HG03066 (cell line): ENCODE results near the gene SHMT2.

ENCODE experiments used
- ATAC-seq: cut with Tn5 transposase; IDR thresholded peaks from one replicate; pipeline ENCODE4 v1.9.1; 2021; ENCODE audit warnings: low read depth; ENCODE audit not compliant: unreplicated experiment

The SHMT2 gene

DNA sequence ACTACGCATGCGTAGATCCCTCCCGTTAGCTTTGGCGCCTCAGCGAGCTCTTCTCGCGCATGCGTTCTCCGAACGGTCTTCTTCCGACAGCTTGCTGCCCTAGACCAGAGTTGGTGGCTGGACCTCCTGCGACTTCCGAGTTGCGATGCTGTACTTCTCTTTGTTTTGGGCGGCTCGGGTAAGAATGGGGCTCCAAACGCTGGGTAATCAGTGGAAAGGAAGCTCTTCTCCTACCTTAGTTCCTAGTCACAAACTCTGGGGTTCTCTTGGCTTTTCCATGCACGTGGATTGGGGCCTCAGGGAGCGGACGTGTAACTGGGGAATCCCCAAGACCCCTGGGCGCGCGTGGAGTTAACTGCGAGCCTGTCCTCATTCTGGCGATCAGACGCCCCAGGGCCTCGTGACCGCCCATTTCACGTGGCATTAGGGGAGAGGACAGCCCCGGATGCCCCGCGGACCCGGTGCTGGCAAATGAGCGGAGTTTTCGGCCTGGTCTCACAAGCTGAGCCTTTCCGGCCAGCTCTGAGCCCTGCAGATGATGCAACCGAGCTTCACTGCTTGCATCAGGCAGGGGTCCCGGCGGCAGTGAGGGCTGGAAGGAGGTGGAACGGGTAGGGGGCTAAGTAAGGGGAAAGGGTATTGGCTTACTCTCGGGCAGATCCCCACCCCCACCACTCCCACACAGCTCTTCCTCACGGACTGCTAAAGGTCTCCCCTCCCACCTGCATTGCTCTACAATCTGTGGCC lies at the start of gene SHMT2:
Gene SHMT2 (plus strand): TSS at position 78 of the 747 bp plus-strand sequence. CDS start 68 bp downstream, at position 146.
- ATAC-seq: peak; percentile 49

DNA sequence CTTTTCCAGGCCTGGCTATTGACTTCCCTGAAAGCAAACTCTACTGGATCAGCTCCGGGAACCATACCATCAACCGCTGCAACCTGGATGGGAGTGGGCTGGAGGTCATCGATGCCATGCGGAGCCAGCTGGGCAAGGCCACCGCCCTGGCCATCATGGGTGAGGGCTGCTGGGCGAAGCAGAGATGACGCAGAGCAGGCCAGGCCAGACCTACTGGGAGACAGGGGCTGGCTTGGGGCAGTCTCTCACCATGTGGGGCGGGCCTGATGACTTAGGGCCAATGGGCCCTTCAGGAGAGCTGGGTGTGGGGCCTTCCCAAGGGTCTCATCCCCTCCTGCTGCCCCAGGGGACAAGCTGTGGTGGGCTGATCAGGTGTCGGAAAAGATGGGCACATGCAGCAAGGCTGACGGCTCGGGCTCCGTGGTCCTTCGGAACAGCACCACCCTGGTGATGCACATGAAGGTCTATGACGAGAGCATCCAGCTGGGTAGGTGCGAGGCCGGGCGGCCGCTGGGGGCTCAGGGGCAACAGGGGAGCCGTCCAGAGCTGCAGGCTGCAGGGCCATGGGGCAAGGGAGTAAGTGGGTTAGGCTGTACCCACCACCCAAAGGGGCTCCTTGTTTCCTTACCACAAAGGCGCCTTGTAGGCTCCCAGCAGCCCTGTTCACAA lies 49.1 kb upstream of the SHMT2 start:
- ATAC-seq: no peak

DNA sequence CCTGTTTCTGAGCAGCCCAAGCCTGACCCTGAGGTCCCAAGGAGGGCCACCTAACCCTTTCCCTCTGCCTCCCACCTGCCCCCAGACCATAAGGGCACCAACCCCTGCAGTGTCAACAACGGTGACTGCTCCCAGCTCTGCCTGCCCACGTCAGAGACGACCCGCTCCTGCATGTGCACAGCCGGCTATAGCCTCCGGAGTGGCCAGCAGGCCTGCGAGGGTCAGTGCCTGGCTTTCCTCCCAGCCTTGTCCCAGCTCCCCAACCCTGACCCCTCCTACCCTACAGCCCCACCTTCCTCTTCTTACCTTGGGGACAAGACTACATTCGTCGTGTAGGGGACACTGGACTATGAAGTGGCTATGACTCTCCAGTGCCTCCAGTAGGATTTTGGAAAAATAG lies 48.4 kb upstream of the SHMT2 start:
- no peak for ATAC-seq

DNA sequence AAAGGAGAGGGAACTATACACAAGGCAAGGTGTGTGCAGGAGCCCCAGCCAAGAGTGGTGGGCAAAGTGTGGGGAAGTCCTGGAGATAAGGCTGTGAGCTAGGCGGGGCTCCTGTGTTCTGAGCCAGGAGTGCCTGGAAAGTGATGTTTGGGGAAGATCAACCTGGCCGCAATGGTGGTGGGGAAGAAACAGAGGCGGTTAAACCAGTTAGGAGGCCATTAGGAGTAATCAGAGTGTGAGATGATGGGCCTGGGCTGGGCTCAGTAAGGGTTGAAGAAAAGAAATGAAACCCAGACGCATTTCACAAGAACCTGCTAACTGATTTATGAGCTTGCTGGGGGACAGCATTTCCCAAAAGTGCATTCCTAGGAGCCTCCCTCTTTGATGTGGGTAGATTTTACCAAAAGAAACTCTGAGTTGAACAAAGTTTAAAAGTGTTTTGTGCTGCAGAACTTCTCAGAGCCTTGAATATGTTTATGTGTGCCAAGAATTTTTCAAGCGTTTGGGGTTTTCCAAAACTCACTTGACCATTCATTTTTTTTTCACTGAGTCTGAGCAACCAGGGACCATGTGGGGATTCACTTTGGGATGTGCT lies 47.9 kb upstream of the SHMT2 start:
- no peak for ATAC-seq

DNA sequence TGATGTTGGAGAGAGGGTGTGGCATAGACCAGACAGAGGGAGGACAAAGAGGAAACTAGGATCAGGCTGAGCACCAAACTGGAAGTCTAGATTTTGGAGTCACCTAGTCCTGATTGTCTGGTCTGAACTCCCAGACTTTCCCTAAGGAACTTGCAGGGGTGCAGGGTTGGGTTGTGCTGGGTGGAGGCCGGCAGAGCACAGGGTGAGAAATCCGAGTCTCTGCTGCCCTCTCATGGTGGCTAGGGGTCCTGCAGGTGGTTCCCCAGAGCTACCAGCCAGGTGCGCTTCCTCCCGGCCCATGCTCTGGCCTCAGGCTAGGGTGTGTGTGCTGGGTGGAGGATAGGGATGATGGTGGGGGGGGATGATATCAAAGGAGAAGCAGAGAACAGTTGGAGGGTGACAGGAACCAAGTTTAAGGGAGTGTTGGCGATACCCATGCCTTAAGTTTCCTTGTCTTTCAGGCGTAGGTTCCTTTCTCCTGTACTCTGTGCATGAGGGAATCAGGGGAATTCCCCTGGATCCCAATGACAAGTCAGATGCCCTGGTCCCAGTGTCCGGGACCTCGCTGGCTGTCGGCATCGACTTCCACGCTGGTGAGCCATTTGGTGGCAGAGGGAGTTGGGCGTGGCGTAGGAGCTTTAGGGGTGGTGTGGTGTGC lies 46.5 kb upstream of the SHMT2 start:
- peak; percentile 87 for ATAC-seq

DNA sequence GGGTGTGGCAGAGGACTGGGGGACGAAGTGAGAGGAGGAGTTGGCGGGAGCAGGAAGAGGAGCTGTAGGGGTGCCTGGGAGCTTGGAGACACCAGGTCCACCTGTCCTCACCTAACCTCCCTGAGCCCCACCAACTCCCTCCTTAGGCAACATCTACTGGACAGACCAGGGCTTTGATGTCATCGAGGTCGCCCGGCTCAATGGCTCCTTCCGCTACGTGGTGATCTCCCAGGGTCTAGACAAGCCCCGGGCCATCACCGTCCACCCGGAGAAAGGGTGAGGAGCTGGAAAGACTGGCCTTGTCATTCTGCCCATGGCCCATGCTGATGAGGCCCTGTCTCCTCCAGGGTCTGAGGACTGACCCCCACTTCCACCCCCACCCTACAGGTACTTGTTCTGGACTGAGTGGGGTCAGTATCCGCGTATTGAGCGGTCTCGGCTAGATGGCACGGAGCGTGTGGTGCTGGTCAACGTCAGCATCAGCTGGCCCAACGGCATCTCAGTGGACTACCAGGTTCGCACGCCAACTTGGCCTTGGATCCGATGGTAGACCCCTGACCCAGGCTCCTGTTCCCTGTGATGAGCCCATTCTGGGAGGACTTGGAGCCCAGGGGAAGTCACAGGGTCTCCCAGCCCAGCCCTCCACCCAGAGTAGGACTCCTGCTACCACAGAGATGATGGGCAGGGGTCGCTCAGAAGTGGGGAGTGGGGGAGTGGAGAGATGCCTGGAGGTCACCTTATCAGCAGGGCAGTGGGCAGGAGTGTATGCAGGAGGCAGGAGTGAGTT lies 45.4 kb upstream of the SHMT2 start:
- ATAC-seq: no peak

DNA sequence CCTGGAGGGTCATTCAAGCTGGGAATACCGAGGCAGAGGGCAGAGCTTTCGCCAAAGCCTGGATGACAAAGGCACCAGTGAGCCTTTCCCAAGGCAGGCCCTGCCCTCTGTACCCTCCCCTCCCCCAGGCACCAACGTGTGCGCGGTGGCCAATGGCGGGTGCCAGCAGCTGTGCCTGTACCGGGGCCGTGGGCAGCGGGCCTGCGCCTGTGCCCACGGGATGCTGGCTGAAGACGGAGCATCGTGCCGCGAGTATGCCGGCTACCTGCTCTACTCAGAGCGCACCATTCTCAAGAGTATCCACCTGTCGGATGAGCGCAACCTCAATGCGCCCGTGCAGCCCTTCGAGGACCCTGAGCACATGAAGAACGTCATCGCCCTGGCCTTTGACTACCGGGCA lies 44.1 kb upstream of the SHMT2 start:
- ATAC-seq: no peak

DNA sequence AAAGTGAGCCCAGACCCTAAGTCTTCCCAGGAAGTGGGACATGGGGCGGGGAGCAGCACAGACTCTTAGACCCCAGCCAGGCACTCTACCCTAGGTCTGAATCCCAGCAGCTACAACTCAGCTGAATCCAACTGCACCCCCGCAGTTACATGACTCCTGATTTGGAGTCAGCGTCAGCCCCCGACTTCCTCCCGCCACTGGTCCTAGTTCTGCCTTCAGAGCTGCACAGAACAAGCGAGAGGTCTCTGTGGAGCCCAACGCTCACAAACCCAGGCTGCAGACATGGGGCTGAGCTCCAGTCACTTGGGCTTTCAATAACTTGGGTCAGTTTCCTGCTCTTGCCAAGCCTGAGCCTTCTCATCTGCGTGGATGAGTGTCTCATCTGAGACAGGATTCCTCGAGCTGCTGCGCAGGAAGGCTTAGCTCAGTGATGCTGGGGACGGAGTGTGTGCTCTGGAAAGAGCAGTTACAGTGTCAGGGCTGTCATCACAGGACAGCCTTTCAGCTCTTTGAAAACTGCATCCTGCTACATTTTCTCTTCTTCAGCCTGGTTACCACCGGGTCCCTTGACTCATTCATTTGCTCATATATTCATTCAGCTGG lies 43.5 kb upstream of the SHMT2 start:
- ATAC-seq: no peak

DNA sequence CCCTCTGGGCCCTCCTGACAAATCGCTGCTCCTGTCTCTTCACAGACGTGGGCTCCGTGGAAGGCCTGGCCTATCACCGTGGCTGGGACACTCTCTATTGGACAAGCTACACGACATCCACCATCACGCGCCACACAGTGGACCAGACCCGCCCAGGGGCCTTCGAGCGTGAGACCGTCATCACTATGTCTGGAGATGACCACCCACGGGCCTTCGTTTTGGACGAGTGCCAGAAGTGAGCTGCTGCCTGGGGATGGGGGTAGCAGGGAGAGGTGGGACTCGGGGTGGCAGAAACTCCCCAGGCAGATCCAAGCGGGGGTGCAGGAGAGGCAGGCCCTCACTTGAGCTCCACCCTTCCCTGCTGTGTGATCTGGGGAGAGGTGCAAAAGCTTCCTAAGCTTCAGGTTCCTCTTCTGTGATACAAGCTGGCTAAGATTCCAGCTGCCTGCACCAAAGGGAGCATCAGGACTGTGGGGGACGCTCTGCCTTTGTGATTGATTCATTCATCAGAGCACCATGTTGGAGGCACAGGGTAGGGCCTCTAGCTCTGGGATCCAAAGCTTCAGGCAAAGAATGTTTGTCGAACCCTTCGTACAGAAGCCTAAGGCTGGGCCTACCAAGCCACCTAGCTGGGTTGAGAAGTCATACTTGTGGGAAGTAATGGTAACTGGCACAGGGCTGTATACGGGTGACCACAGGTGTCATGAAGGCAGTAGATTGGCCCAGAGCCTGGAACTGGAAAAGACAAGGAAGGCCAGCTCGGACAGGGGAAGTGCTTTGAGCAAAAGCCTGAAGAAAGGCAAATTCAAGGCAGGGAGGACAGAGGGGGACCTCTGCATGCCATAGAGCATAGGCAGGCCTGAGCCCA lies 42.1 kb upstream of the SHMT2 start:
- ATAC-seq: no peak

DNA sequence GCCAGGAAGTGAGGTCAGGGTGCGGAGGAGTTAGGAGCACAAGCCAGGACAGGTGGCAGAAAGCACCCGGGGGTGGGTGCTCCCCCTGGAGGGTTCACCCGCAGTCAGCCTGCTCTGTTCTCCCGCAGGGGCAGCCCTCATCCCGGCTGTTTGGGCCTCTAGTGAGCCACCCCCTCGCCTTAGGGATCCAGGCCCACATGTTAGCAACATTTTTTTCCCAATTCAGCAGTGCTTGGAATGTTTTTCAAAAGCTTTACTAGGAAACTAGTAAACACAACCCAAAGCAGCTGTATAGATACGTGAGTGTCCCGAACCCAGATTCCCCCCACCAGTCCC lies 41.5 kb upstream of the SHMT2 start:
- ATAC-seq: no peak

DNA sequence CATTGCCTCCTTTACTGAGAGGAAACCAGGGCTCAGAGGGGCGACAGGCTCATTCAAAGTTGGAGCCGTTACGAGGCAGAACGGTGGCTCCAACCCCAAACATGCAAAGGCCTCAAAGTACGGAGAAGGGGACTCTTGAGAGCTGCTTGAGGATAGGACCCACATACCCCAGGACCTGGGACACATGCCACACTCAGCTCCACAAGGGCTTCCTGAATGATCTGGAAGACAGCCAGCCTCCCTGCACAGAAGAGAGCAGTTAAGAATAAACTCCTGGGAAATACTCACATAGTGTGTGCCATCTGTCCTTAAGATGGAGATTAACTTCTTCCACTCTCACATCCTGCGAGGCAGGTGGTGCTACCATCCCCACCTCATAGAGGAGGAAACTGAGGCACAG lies 39.5 kb upstream of the SHMT2 start:
- ATAC-seq: no peak

DNA sequence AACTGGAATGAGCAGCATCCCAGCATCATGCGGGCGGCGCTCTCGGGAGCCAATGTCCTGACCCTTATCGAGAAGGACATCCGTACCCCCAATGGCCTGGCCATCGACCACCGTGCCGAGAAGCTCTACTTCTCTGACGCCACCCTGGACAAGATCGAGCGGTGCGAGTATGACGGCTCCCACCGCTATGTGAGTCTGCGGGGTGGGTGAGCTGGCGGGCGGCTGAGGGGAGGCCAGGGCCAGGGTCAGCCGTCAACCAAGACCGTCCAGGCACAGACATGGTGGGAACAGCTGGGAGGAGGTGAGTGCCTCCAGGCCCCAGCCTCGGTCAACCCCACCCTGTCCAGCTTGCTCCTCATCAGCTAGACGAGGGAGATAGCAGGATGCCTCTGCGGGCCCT lies 38.7 kb upstream of the SHMT2 start:
- ATAC-seq: no peak

DNA sequence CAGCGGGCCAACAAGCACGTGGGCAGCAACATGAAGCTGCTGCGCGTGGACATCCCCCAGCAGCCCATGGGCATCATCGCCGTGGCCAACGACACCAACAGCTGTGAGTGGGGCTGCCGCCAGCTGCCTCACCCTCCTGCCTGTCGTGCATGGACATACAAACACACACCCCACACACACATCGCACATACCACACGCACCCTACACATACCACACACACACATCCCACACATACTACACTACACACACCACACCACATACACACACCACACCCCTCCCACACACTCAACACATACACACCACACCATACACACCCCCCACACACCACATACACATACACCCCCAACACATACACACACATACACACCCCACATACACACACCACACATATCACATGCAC lies 38.1 kb upstream of the SHMT2 start:
- ATAC-seq: no peak

DNA sequence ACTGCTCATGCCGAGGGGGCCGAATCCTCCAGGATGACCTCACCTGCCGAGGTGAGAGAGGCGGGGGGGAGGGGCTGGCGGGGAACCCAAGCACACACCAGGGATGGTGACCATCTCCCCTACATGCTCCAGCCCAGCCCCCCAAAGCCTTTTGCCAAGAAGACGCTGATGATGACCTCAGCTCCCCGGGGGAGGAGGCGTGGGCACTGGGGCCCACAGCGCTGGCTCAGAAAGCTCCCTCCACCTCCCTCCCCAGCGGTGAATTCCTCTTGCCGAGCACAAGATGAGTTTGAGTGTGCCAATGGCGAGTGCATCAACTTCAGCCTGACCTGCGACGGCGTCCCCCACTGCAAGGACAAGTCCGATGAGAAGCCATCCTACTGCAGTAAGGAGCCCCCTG lies 36.6 kb upstream of the SHMT2 start:
- ATAC-seq: no peak

DNA sequence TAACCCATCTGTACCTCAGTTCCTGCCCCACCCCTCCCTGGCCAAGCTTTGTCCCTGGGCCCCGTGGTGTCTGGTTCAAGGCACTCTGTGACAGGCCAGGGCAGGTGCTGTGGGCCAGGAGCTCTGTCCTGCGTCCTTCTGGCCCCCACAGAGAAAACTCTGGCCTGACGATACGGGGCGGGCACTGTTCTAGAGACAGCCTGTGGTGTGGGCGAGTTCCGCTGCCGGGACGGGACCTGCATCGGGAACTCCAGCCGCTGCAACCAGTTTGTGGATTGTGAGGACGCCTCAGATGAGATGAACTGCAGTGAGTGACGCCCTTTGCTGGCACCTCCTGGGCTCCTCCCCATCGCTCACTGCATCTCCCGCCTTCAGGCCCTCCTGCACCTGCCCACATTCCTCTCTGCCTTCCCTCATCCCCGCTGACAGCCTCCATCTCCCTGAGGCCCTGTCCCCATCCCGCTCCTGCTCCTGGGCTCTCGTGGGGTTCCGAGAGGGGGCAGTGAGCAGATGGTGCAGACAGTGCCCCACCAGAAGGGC lies 35.7 kb upstream of the SHMT2 start:
- ATAC-seq: no peak

DNA sequence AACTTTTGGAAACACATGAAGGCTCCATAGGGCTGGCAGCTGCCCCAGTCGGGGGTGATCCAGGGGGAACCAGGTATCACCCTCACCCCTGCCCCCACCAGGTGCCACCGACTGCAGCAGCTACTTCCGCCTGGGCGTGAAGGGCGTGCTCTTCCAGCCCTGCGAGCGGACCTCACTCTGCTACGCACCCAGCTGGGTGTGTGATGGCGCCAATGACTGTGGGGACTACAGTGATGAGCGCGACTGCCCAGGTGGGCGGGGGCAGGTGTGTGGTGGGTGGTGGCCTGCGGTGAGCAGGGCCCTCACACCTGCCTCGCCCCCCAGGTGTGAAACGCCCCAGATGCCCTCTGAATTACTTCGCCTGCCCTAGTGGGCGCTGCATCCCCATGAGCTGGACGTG lies 35.3 kb upstream of the SHMT2 start:
- ATAC-seq: no peak

DNA sequence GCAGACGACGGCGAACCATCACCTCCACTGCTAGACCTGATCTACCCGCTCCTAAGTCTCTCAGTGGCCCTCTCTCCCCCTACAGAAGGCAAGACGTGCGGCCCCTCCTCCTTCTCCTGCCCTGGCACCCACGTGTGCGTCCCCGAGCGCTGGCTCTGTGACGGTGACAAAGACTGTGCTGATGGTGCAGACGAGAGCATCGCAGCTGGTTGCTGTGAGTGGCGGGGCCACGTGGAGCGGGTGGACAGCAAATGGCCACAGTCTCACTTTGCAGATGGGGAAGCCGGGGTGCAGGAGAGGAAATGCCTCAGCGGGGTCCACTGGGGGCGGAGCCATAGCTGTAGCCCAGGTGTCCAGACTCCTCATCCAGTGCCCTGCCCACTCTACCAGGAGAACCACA lies 34.3 kb upstream of the SHMT2 start:
- no peak for ATAC-seq

DNA sequence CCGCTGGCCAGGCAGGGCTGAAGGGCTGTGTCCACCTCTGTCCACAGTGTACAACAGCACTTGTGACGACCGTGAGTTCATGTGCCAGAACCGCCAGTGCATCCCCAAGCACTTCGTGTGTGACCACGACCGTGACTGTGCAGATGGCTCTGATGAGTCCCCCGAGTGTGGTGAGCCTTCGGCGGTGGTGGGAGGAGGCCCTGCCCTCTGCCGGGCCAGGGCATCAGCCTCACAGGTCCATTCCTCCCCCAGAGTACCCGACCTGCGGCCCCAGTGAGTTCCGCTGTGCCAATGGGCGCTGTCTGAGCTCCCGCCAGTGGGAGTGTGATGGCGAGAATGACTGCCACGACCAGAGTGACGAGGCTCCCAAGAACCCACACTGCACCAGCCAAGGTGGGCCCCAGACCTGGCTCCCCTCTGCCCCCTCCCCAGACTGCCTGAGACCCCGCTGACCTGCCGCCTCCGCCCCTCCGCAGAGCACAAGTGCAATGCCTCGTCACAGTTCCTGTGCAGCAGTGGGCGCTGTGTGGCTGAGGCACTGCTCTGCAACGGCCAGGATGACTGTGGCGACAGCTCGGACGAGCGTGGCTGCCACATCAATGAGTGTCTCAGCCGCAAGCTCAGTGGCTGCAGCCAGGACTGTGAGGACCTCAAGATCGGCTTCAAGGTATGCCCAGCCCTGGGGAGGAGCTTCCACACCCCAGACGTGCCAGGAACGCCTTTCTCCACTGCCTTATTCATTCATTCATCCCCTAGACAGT lies 33.7 kb upstream of the SHMT2 start:
- no peak for ATAC-seq
